Fibroblast of skin of right quadriceps (primary cell): ENCODE results near the gene CYSRT1.

Experiments
- DNase-seq: peaks from one replicate; pipeline ENCODE4 v3.0.0-alpha.2; 2013

Gene CYSRT1

DNA sequence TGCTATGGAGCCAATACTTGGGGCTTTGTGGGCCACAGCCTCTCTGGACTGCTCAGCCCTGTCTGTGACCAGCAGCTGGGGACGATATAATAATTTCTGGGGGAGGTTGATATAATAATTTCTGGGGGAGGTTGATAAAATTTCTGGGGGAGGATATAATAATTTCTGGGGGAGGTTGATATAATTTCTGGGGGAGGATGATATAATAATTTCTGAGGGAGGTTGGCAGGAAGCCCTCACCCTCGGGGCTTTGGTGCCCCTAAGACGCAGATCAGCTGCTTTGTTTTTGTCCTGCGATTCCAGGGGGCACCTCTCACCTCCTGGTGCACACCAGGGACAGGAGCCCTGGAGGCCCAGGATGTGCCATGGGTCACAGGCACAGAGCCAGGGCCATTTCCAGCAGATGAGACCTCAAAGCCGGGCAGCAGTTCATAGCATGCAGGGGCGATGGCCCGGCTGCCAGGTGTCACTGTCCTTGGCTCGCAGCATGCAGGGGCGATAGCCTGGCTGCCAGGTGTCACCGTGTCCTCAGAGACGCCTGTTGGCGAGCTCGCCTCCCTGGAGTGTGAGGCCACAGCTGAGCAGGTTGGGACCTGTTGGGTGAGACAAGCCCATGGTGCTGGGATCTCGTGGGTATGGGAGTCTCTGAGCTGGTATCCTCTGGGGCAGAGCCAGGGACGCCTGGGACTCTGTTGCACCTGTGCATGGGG, 48.8 kb downstream of the CYSRT1 start:
- DNase-seq = no peak

DNA sequence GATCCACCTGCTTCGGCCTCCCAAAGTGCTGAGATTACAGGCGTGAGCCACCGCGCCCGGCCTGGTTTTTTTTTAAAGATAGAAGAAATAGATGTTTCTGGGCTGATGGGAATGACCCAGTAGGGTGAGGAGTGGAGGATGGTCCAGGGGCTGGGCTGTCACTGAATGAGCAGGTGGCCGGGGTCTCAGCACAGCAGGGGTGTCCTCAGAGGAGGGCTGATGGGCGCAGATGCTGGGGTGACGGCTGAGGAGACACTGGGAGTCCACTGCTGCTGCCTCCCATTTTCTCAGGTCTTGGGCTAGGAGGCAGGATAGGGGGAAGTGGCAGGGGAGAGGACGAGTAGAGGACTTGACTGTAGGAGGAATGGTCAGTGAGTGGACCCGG, 50.2 kb downstream of the CYSRT1 start:
- DNase-seq = no peak
